Endothelial cell of umbilical vein (primary cell): ENCODE results near the gene OLFM2.

Experiments
- CTCF ChIP-seq, 2 donors: IDR thresholded peaks; 1 replicate in 1 of 2; 2 replicates in 1 of 2; pipeline ENCODE4 v1.5.1; 2011; ENCODE audit warnings: low read length in 2 of 2, mild to moderate bottlenecking in 2 of 2, moderate library complexity in 2 of 2, control low read depth in 1 of 2, inconsistent platforms in 1 of 2, low read depth in 1 of 2; ENCODE audit not compliant: insufficient read depth in 1 of 2; ENCODE audit errors: extremely low read depth in 1 of 2
- EZH2 ChIP-seq: IDR thresholded peaks from 2 replicates; pipeline ENCODE4 v1.6.1; 2012; ENCODE audit warnings: borderline replicate concordance, low read depth, mild to moderate bottlenecking, moderate library complexity, low read length, inconsistent platforms; ENCODE audit not compliant: severe bottlenecking
- MAX ChIP-seq: IDR thresholded peaks from 2 replicates; pipeline ENCODE4 v1.6.1; 2011; ENCODE audit not compliant: insufficient read depth, insufficient read length
- POLR2A ChIP-seq: IDR thresholded peaks from 2 replicates; pipeline ENCODE4 v1.6.1; 2012; ENCODE audit warnings: low read depth, mild to moderate bottlenecking, control low read depth, low read length

- TF ChIP-seq POLR2A (peak; percentile 86), EZH2 (no peak), MAX (no peak), CTCF (IDR thresholded peaks at IDR 0.05; ENCODE audit: extremely low read depth in 1 of 2, insufficient read depth in 1 of 2, low read depth in 1 of 2, low read length in 2 of 2) (no peak)
Measured at GRCh38 chr19:9818734-9819595, 117.3 kb downstream of the OLFM2 start, which contains the start of gene FBXL12.
